HG02588 (cell line): ENCODE data around the gene TLR1.
"Not testable (repeated sequence)": the region's sequence is repeated elsewhere in the genome, so short reads cannot be mapped to it uniquely, and the experiment has no call there.

Experiments used
- ATAC-seq: cut with Tn5 transposase; IDR thresholded peaks from one replicate; pipeline ENCODE4 v1.9.1; 2021; ENCODE audit warnings: mild to moderate bottlenecking, moderate library complexity; ENCODE audit not compliant: unreplicated experiment

The TLR1 gene

GRCh38 chr4:38779790-38780189 lies 24.8 kb downstream of the TLR1 start:
- no peak for ATAC-seq

- not testable (repeated sequence) for ATAC-seq
Measured at GRCh38 chr4:38777925-38778324, 26.7 kb downstream of the TLR1 start.

DNA sequence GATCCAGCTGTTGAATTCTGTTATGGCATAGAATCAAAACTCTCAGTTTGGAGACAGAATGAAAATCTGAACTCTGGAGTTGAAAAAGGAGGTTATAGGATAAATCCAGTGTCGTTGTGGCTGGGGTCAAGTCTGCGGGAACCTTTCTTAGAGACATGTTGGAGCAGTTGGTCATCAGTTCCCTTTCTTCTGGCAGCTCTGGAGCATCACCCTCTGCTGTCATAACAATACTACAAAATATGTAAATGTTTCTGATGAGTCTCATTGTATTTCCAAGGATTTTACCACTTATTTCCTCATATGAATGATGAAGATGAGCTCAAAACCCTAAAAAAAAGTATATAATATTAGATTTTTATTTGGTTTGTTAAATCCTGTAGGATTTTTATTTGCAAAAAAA lies 29.3 kb downstream of the TLR1 start:
- ATAC-seq, result no peak

DNA sequence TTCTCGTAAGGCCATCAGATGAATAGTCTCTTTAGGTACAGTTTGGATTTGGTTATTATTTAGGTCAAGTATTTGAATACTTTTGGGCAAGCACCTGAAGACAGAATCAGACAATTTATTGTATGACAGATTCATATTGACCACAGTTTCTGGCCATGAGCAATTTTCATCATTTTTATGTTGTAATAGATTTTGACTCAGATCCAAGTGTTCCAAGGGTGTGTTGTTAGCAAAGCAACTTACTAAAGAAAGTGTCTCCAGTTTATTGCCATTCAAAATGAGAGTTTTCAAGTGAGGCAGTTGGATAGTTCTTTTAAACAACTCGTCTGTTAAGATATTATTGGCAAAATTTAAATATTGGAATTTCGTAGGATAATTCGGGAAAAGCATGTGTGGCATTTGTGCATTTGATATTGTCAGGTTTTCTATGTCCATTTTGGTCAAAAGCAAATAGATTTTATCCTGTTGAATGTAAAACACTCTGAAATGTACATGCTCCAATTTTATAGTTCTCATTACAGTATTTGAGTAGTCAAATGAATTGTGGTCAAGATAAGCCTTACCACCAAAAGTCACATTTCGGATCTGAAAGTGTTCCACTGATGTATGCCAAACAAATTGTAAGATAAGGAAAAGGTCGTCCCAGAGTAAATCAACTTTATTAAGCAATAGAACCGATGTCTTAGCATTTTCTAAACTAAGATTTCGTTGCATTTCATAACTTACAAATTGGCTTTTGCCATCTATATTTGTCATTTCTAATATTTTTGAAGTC lies 30.2 kb downstream of the TLR1 start:
- no peak for ATAC-seq

- not testable (repeated sequence) for ATAC-seq
Measured at GRCh38 chr4:38770281-38770680, 34.3 kb downstream of the TLR1 start.

DNA sequence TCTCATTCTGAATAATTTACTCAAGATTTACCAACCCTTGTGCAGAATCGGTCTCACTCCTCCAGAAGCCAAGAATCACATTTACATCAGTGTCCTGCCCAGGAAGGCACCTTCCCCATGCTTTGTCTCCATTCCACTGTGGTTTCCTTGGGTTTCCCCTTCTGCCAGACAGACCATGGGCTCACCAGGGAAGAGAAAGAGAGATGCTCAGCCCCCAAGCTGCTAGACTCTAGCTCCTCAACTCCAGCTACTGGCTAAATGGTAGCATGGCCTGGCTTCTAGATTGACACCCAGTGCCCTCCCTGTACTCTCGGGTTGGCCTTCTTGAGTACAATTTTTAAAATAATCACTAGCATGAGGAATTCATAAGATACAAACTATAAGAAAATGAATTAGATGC lies 34.7 kb downstream of the TLR1 start:
- ATAC-seq, result no peak

GRCh38 chr4:38769441-38769840 lies 35.1 kb downstream of the TLR1 start:
- ATAC-seq, result no peak

GRCh38 chr4:38768968-38769394 lies 35.6 kb downstream of the TLR1 start:
- no peak for ATAC-seq

- not testable (repeated sequence) for ATAC-seq
Measured at GRCh38 chr4:38766940-38767339, 37.7 kb downstream of the TLR1 start.

DNA sequence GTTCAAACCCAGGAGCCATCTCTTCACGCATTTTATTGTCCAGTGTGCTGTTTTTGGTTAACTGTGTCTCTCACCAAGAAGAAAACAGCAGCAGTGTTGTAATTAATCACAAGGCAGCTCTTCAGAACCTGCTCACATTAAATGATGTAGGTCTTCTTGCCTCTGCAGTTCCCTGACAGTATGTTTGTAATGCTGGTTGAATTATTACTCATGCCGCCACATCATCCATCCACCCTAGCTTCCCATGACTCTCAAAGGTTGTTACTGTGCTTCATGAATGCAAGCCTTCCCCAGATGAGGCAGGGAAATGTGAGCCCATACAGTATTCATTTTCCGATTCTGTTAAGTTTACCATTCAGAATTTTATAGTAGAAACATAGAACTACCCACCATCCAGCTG lies 39.2 kb downstream of the TLR1 start:
- no peak for ATAC-seq

GRCh38 chr4:38764277-38764676 lies 40.3 kb downstream of the TLR1 start:
- no peak for ATAC-seq

DNA sequence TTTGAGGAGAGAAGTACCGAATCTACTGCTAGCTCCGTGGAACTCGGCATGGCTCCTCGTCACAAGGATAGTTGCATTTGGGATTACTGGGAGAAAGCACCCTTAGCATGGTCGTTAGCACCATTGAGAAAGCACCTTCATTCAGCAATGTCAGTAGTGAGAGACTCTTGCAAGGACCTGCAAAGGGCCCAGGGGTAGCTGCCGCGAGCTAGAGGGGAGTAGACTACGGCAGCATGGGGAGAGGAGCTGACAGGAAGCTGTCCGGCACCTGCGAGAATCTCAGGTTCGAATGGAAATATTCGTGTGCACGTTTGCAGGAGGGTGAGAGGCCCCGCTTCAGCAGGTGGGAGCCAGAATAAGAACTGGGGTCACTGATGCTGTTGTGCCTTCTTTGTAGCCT lies 42.0 kb downstream of the TLR1 start:
- ATAC-seq, result no peak

DNA sequence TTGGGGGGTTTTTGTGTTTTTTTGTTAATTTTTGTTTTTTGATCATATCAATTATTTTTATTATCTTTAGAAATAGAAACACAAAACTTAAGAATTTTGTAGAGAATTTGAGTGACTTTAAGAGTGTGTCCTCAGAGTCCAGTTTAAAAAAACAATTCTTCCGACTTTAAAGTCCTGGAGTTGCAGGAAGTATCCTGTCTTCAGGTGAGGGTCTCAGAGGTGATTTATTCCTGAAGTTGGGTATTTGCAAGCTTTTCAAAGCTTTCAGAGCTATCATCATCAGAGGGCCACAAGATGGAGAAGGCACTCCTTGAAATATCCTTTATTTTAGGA lies 44.8 kb downstream of the TLR1 start:
- ATAC-seq, result no peak

DNA sequence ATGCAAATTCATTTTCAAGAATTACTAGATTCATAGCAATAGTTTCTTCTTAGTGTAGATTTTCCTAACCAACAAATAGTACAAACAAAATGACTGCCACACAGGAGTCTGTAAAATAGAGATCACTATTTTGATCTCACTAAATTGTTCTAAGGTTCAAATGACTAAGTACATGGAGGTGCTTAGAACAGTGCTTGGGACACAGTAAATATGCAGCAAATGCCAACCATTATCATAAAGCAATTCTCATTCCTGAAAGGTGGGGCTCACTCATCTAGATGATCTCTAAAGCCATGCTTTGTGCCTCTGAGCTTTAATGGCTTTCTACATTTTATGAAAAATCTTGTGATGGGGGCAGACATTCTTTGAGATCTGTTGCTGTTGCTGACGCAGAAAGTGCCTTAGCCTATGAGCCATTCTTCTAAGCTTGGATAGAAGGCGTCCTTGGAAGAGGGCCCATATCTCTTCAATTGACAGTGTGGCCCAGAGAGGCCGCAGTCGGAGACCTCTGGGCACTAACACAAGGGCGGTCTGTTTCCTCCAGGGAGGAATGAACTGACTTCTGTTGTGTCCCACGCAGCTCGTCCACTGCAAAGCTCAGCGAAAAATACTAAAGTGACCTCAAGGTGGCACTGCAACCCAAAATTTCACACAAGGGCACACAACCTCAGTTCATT lies 45.3 kb downstream of the TLR1 start:
- no peak for ATAC-seq

GRCh38 chr4:38757945-38758600 lies 46.5 kb downstream of the TLR1 start:
- no peak for ATAC-seq

DNA sequence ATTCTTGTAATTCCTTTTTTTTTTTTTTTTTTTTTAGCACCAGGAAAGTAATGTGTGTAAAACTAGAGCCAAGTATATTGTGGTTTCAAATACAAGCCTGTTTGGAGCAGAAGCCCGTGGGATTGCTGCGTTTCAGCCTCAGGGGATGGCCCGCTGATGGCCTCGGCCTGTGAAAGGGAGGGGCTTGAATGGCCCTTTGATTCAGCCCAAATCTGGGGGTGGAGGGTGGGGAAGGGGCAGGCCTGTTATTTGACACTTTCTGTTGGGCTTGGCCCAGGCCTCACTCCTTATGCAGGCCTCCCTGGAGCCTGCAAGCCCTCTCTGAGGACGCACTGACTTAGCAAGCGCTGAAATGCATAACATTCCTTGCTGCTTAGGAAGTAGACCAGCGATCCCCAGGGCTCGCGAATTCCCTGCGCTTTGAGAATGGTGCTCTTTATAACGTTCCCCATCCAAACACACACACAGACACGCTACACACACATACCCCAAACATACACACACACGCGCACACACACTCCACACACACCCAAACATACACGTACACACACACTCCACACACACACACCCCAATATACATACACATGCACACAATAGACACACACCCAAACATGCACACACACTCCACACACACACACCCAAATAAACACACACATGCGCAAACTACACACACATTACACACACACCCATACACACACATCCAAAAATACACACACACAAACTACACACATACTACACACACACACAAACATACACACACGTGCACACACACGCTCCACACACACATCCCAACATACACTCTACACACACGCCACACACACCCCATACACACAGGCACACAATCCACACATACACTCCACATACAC lies 51.4 kb downstream of the TLR1 start:
- ATAC-seq, result no peak

DNA sequence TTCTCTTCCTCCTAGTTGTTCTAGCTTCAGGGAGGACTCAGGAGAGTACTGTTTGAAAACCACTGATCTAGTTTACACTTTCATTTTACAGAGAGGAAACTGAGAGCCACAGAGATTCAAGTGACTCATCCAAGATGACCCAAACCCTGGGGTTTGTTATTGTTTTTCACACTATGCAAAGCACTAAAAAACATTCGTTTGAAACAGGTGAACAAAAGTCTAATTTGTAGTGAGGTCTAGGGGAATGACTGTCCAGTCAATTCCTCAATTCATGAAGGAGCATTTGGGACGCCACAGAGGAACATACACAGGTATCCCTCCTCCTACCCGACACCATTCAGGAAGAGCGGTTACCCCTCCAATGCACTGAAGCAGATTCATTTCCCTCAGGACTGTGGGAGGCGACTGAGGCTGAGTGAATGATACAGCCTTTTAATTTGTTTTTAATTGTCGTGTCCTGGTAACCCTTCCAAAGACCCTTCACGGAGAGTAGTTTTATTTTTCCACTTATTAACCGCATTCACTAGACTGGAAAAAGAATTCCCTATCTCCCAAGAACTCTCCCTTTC lies 52.1 kb downstream of the TLR1 start:
- peak; percentile 97 for ATAC-seq

DNA sequence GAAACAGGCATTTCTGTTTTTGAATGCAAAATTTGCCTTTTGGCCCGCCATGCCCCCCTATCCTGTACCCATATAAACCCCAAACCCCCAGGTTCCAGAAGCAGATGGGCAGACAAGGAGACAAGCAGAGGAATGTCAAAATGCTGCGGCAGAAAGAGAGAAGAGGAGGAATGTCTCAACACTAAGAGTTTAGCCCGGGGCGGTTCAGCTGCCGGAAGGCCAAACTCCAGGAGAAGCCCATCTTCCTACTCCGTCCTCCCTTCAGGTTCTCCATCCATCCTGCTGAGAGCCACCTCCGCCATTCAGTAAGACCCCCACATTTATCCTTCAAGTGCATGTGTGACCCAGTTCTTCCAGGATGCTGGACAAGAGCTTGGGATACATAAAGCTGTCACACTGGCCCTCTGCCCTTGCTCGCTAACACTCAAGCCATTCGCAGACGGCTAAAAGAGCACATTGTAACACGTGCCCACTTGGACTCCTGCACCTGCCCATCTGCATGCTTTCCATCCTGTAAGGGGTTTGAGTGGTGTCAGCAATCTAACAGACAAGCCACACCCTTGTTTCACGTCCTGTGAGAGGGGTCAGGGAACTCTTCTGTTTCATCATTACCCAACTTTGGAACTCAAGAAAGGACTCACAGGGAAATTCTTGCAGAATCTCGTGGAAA lies 53.1 kb downstream of the TLR1 start:
- ATAC-seq, result no peak

DNA sequence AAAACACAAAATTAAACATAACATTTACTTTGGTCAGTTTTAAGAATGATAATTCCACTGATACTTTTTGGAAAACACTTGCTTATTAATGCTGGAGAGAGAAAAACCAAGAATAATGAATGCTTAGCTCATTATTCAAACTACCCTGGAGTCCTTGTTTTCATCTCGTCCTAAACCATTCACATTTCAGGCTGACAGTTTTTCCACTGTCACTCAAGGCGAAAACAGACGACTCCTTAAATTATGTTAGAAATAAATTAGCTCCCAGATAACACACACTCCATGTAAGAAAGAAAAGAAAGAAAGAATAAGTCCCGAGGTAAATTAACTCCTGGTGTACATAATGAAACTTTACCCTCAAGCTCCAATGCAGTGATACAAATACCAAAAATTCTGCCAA lies 55.3 kb downstream of the TLR1 start:
- ATAC-seq, result no peak

DNA sequence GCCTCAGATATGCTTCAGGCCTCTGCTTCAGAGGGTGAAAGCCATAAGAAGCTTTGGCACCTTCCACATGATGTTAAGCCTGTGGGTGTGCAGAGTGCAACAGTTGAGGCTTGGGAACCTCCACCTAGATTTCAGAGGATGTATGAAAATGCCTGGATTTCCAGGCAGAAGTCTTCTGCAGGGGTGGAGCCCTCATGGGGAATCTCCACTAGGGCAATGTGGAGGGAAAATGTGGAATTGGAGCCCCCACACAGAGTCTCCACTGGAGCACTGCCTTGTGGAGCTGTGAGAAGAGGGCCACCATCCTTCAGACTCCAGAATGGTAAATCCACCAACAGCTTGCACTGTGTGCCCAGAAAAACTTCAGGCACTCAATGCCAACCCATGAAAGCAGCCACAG lies 57.0 kb downstream of the TLR1 start:
- no peak for ATAC-seq
